ENCODE measurements around the gene LTBP4.

The LTBP4 gene

GRCh38 chr19:40627486-40628279 lies 26.5 kb downstream of the LTBP4 start:
- TF ChIP-seq, protein P1, sequence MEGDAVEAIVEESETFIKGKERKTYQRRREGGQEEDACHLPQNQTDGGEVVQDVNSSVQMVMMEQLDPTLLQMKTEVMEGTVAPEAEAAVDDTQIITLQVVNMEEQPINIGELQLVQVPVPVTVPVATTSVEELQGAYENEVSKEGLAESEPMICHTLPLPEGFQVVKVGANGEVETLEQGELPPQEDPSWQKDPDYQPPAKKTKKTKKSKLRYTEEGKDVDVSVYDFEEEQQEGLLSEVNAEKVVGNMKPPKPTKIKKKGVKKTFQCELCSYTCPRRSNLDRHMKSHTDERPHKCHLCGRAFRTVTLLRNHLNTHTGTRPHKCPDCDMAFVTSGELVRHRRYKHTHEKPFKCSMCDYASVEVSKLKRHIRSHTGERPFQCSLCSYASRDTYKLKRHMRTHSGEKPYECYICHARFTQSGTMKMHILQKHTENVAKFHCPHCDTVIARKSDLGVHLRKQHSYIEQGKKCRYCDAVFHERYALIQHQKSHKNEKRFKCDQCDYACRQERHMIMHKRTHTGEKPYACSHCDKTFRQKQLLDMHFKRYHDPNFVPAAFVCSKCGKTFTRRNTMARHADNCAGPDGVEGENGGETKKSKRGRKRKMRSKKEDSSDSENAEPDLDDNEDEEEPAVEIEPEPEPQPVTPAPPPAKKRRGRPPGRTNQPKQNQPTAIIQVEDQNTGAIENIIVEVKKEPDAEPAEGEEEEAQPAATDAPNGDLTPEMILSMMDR (conservative IDR thresholded peaks at IDR 0.05): no peak
- no peak overlapping the region for H3K27ac ChIP-seq

DNA sequence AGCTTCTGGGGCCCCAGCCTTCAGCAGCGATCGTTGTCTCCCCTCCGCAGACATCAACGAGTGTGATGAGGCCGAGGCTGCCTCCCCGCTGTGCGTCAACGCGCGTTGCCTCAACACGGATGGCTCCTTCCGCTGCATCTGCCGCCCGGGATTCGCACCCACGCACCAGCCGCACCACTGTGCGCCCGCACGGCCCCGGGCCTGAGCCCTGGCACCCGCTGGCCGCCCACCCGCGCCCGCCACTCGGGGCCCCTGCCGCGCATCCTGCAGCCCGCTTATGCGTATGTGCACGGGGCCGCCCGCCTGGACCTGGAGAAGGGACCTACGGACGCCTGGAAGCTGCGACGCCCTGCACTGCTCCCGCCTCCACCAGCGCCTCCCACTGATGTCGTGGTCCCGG lies 28.2 kb downstream of the LTBP4 start:
- H3K27ac ChIP-seq: no peak overlapping the region
- TF ChIP-seq, protein P1 (conservative IDR thresholded peaks at IDR 0.05): no peak

DNA sequence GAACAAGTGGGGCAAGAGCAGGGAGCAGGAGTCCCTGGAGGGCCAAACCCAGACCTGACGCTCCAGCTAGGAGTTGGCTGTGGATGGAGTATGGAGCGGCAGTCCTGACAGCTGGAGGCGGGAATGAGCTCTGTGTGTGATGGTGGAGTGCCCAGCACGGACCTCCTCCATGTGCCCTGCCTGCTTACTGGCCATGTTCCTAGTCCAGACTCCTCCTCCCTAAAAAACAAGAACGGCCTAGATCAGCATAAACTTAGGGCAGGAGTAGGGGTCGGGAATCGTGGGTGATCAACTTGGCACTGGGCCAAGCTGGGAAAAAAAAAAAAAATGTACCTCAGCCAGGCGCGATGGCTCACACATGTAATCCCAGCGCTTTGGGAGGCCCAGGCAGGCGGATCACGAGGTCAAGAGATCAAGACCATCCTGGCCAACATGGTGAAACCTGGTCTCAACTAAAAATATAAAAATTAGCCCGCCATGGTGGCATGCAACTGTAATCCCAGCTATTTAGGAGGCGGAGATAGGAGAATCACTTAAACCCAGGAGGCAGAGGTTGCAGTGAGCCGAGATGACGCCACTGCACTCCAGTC lies 29.5 kb downstream of the LTBP4 start:
- no peak overlapping the region for H3K27ac ChIP-seq

GRCh38 chr19:40632311-40633036 lies 31.3 kb downstream of the LTBP4 start:
- TF ChIP-seq, protein P1 (conservative IDR thresholded peaks at IDR 0.05): no peak
- no peak overlapping the region for H3K27ac ChIP-seq

More for the DNA sequence above, 29.5 kb downstream of the LTBP4 start:
- TF ChIP-seq, protein P1 (conservative IDR thresholded peaks at IDR 0.05): no peak

- H3K27ac ChIP-seq: no peak overlapping the region
- TF ChIP-seq, protein P1 (conservative IDR thresholded peaks at IDR 0.05): no peak
Observed at GRCh38 chr19:40633207-40633606, 32.0 kb downstream of the LTBP4 start.

GRCh38 chr19:40638327-40638726 lies 37.2 kb downstream of the LTBP4 start:
- no peak overlapping the region for H3K27ac ChIP-seq
- TF ChIP-seq, protein P1 (conservative IDR thresholded peaks at IDR 0.05): no peak

DNA sequence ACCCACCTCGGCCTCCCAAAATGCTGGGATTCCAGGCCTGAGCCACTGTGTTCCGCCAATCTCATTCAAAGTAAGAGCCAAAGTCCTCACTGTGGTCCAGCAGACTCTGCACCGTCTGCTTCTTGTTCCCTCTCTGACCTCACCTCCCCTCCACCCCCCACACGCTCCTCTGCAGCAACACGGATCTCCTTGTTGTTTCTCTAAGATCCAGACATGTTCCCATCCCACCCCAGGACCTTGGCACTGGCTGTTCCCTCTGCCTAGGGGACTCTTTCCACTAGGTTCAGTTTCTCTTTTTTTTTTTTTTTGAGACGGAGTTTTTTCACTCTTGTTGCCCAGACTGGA lies 38.4 kb downstream of the LTBP4 start:
- H3K27ac ChIP-seq: no peak overlapping the region
- TF ChIP-seq, protein P1 (conservative IDR thresholded peaks at IDR 0.05): no peak

Data from VCaP (cell line).